Measurements from ENCODE around the gene FSTL4.

- TF ChIP-seq CTCF (conservative IDR thresholded peaks at IDR 0.05), result no peak
- TF ChIP-seq EZH2 (IDR thresholded peaks at IDR 0.05; ENCODE audit: low read depth), result no peak
Observed at GRCh38 chr5:133482028-133482427, 130.3 kb downstream of the FSTL4 start.
